GM23248 (cell line): ENCODE data around the gene GAL3ST1. TPM values are rescaled to one million over a fixed set of nuclear protein-coding genes. Genes with fewer than 3 reads are reported as not detected.
A peak's percentile ranks its signal among the peaks of the same experiment; 100 is the strongest.
"Not testable (repeated sequence)": the region's sequence is repeated elsewhere in the genome, so short reads cannot be mapped to it uniquely, and the experiment has no call there.

Source experiments
- DNase-seq: peaks from one replicate; pipeline ENCODE4 v3.0.0-alpha.2; 2015
- H2AFZ ChIP-seq: fragments of 200-600 bp; sonication (generic); 2 replicates; pipeline ENCODE4 v1.6.1; 2016; ENCODE audit warnings: antibody characterized with exemption
- H3F3A ChIP-seq: fragments of 200-600 bp; sonication (generic); 2 replicates; pipeline ENCODE4 v1.6.1; 2016; ENCODE audit warnings: mild to moderate bottlenecking, antibody characterized with exemption, mixed run types; ENCODE audit not compliant: insufficient read depth
- H3K27ac ChIP-seq: fragments of 200-600 bp; sonication (generic); 2 replicates; pipeline ENCODE4 v1.5.1; 2016; ENCODE audit warnings: mild to moderate bottlenecking
- H3K27me3 ChIP-seq: fragments of 200-600 bp; sonication (generic); replicated peaks from 2 replicates; pipeline ENCODE4 v1.6.1; 2016; ENCODE audit warnings: mild to moderate bottlenecking; ENCODE audit not compliant: insufficient read depth
- H3K36me3 ChIP-seq: fragments of 200-600 bp; sonication (generic); 2 replicates; pipeline ENCODE4 v1.6.1; 2016; ENCODE audit warnings: low read depth, mild to moderate bottlenecking
- H3K4me1 ChIP-seq: fragments of 200-600 bp; sonication (generic); 2 replicates; pipeline ENCODE4 v1.6.1; 2016; ENCODE audit warnings: mild to moderate bottlenecking; ENCODE audit not compliant: insufficient read depth
- H3K4me2 ChIP-seq: fragments of 200-600 bp; sonication (generic); one replicate; pipeline ENCODE4 v1.6.1; 2016; ENCODE audit warnings: mild to moderate bottlenecking; ENCODE audit not compliant: unreplicated experiment
- H3K4me3 ChIP-seq: fragments of 200-600 bp; sonication (generic); 2 replicates; pipeline ENCODE4 v1.5.1; 2016; ENCODE audit warnings: mild to moderate bottlenecking
- H3K79me2 ChIP-seq: fragments of 200-600 bp; sonication (generic); 2 replicates; pipeline ENCODE4 v1.6.1; 2016; ENCODE audit warnings: mild to moderate bottlenecking; ENCODE audit not compliant: insufficient read depth
- H3K9ac ChIP-seq: fragments of 200-600 bp; sonication (generic); 2 replicates; pipeline ENCODE4 v1.6.1; 2016; ENCODE audit warnings: mild to moderate bottlenecking
- H3K9me2 ChIP-seq: fragments of 200-600 bp; sonication (generic); 2 replicates; pipeline ENCODE4 v1.6.1; 2016; ENCODE audit warnings: mixed run types, mild to moderate bottlenecking, moderate library complexity; ENCODE audit not compliant: insufficient read depth
- H3K9me3 ChIP-seq: fragments of 200-600 bp; sonication (generic); one replicate; pipeline ENCODE4 v1.6.1; 2017; ENCODE audit warnings: low read depth
- H4K20me1 ChIP-seq: fragments of 200-600 bp; sonication (generic); 2 replicates; pipeline ENCODE4 v1.6.0; 2016; ENCODE audit not compliant: insufficient read depth
- EZH2 ChIP-seq: fragments of 200-600 bp; sonication (generic); IDR thresholded peaks from 2 replicates; pipeline ENCODE4 v1.6.1; 2018; ENCODE audit warnings: antibody characterized with exemption, mild to moderate bottlenecking; ENCODE audit not compliant: insufficient read depth, poor library complexity, severe bottlenecking
- EZH2phosphoT487 ChIP-seq: fragments of 200-600 bp; sonication (generic); IDR thresholded peaks from 2 replicates; pipeline ENCODE4 v1.6.1; 2018; ENCODE audit warnings: antibody characterized with exemption, moderate library complexity, mild to moderate bottlenecking, low read depth; ENCODE audit not compliant: insufficient read depth
- WGBS, 2 experiments: methylation state at CpG; one replicate each; pipeline ENCODE4 v1.1.6; 2015 to 2017; ENCODE audit warnings: low lambda C conversion rate in 2 of 2, low coverage in 1 of 2; ENCODE audit errors: missing lambda C conversion rate in 2 of 2; 5-methylcytosine and 5-hydroxymethylcytosine counted together
- in situ Hi-C: fragments of 300-500 bp; cut with MboI; formaldehyde crosslinking; loops from 2 replicates; pipeline ENCODE4 v1.15.0; 2020
- polyA plus RNA-seq: library from polyadenylated mRNA; unstranded; fragments of >200 nt; fragmentation: Nextera tagmentation; extraction: Ambion mirVana; gene quantifications from 2 replicates; pipeline ENCODE4 v1.2.1, GENCODE V29; 2016
- total RNA-seq: library from RNA; depleted of rRNA; stranded (reverse); fragments of >200 nt; shearing (Covaris generic); gene quantifications from 2 replicates; pipeline ENCODE4 v1.2.3, GENCODE V29; 2014; rRNA removed

Gene GAL3ST1, protein sequence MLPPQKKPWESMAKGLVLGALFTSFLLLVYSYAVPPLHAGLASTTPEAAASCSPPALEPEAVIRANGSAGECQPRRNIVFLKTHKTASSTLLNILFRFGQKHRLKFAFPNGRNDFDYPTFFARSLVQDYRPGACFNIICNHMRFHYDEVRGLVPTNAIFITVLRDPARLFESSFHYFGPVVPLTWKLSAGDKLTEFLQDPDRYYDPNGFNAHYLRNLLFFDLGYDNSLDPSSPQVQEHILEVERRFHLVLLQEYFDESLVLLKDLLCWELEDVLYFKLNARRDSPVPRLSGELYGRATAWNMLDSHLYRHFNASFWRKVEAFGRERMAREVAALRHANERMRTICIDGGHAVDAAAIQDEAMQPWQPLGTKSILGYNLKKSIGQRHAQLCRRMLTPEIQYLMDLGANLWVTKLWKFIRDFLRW
- total RNA-seq (not detected in 2 replicates), polyA plus RNA-seq (not detected in 2 replicates)

DNA sequence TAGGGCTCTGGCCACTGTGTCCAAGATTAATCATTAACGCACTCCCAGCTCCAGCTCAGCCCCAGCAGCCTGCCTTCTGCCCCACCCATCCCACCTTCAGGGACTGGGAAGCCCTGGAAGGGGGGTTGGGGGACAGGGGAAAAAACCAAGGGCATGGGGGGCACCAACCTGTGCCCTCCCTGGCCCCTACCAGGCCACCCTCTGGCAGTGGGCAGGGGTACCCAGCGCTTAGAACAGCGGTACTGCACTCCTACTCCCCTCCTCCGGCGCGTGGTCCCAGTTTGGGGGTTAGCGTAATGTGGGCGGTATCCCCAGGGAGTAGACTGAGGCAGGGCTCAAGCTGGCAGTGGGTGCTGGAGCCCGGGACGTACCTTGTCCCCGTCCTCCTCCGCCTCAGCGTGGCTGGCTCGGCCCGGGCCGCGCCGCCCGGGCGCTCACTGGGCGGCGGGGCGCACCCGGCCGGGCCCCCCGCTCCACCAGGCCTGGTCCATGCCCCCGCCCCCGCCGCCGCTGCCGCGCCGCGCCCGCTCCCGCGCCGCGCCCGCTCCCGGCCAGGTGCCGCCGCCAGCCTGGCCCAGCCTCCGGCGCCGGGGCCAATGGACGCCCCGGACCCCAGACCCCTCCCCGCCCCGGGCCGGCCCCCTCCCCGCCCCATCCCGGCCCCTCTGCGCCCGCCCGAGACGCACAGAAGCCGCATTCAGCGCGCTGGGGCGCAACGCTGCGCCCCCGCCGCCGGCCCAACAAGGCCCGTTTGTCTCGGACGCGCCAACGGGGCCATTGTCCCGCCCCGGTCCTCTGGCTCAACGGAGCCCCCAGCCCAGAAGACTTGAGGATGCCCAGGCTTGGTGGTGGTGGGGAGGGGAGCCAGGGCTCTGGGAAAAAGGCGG is at the start of gene GAL3ST1:
Gene GAL3ST1 (minus strand): TSS at position 571 of the 887 bp plus-strand sequence. CDS start 17,273 bp downstream, outside the sequence.
- in situ Hi-C loops, result no loop called here
- Histone ChIP-seq H3K27ac (no peak within 1 kb of the TSS), H3F3A (no peaks in the 10 kb centered on the region), H3K4me3 (no peak within 1 kb of the TSS), H3K9ac (no peak within 1 kb of the TSS), H2AFZ (no peak within 1 kb of the TSS), H3K36me3 (peaks cover 6% of the 10 kb centered on the region; the same call in 1 of the 2 replicates), H4K20me1 (no peaks in the 10 kb centered on the region), H3K4me1 (no peaks in the 10 kb centered on the region), H3K9me3 (no peaks in the 10 kb centered on the region), H3K4me2 (no peak within 1 kb of the TSS), H3K27me3 (no peaks in the 10 kb centered on the region), H3K9me2 (no peaks in the 10 kb centered on the region), H3K79me2 (no peaks in the 10 kb centered on the region)
- peak; percentile 17 for DNase-seq
- 15 to 17% methylated on average over 13 to 32 of the region's 75 CpGs for WGBS, 2 experiments
- no peak for TF ChIP-seq EZH2phosphoT487
- TF ChIP-seq EZH2, result no peak

DNA sequence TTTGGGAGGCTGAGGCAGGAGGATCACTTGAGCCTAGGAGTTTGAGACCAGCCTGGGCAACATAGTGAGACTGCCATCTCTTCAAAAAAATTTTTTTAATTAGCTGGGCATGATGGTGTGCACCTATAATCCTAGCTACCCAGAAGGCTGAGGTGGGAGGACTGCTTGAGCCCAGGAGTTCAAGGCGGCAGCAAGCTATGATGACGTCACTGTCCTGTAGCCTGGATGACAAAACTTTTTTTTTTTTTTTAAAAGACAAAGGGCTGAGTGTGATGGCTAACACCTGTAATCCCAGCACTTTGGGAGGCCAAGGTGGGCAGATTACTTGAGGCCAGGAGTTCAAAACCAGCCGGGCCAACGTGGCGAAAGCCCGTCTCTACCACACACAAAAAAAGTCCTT is 45.4 kb upstream of the GAL3ST1 start:
- in situ Hi-C loops, H3K9me3 ChIP-seq, H2AFZ ChIP-seq: not testable (repeated sequence)

DNA sequence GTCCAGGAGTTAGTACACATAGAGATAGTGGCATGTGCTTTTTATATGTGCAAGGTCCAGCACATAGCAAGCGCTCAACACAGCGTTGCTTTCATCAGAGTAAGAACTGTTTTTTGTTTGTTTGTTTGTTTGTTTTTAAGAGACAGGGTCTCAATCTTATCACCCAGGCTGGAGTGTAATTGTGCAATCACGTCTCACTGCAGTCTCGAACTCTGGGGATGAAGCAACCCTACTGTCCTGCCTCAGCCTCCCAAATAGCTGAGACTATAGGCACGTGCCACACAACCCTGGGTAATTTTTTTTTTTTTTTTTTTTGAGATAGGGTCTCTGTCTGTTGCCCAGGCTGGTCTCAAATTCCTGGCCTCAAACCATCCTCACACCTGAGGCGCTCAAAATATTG is 43.4 kb upstream of the GAL3ST1 start:
- in situ Hi-C loops, result no loop called here

More for the DNA sequence above, 45.4 kb upstream of the GAL3ST1 start:
- not testable (repeated sequence) for DNase-seq, H3K9me2 ChIP-seq, H3K4me2 ChIP-seq, H3K79me2 ChIP-seq, H3K27me3 ChIP-seq, H4K20me1 ChIP-seq, H3F3A ChIP-seq, H3K36me3 ChIP-seq, H3K4me1 ChIP-seq, H3K27ac ChIP-seq, H3K4me3 ChIP-seq, H3K9ac ChIP-seq
- WGBS, 2 experiments, result 88 to 97% methylated on average over 6 of the region's 6 CpGs

DNA sequence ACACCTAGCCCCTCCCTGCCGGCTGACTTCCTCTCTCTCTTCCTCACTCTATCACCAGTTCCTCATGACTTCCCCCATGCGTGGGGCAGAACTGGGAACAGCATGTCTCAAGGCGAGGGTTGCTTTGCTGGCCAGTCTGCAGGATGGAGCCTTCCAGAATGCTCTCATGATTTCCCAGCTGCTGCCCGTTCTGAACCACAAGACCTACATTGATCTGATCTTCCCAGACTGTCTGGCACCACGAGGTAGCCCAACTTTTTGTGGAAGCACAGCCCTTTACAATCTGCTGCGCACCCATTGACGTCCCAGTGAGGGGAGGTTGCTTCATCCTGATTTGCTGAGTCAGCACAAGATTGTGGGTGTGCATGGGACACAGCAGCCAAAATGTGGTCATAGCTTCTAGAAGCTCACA is 41.1 kb upstream of the GAL3ST1 start:
- Histone ChIP-seq H2AFZ (no peak overlapping the region), H3K9me2 (no peaks in the 10 kb centered on the region), H3K4me1 (no peaks in the 10 kb centered on the region), H3K27ac (no peak overlapping the region), H3K9ac (no peak overlapping the region), H3K79me2 (no peaks in the 10 kb centered on the region), H3K36me3 (no peaks in the 10 kb centered on the region), H3K4me2 (no peak overlapping the region), H3F3A (no peaks in the 10 kb centered on the region), H3K9me3 (no peaks in the 10 kb centered on the region), H3K4me3 (no peak overlapping the region), H4K20me1 (no peaks in the 10 kb centered on the region), H3K27me3 (no peaks in the 10 kb centered on the region)
- TF ChIP-seq EZH2phosphoT487, result no peak
- no peak for TF ChIP-seq EZH2
- WGBS, 2 experiments, result 78 to 86% methylated on average over 6 of the region's 7 CpGs
- DNase-seq, result no peak
- in situ Hi-C loops, result no loop called here

More for the DNA sequence above, 43.4 kb upstream of the GAL3ST1 start:
- WGBS, 2 experiments, result 85 to 88% methylated on average over 6 of the region's 6 CpGs
- TF ChIP-seq EZH2 (no peak), EZH2phosphoT487 (no peak)
- Histone ChIP-seq H3F3A (no peaks in the 10 kb centered on the region), H3K4me3 (no peak overlapping the region), H3K36me3 (no peaks in the 10 kb centered on the region), H2AFZ (no peak overlapping the region), H3K27ac (no peak overlapping the region), H3K79me2 (no peaks in the 10 kb centered on the region), H3K9ac (no peak overlapping the region), H3K4me1 (no peaks in the 10 kb centered on the region), H3K4me2 (no peak overlapping the region), H3K9me2 (no peaks in the 10 kb centered on the region), H3K27me3 (no peaks in the 10 kb centered on the region), H4K20me1 (no peaks in the 10 kb centered on the region), H3K9me3 (no peaks in the 10 kb centered on the region)
- DNase-seq, result no peak
